SK-N-SH (cell line): Measurements from ENCODE around the gene DTNBP1. TPM values are rescaled to one million over a fixed set of nuclear protein-coding genes. Genes with fewer than 3 reads are reported as not detected.
A peak's percentile ranks its signal among the peaks of the same experiment; 100 is the strongest.

Experiments used
- CTCF ChIA-PET: fragments of 300-600, 350-600 bp; formaldehyde crosslinking; extraction: SDS; loops from one replicate; lab custom pipeline; 2021; lab: Yijun Ruan, JAX
- POLR2A ChIA-PET: fragments of 350-600 bp; sonication (Branson Sonifier 250); formaldehyde crosslinking; extraction: SDS; loops from one replicate; lab custom pipeline; 2020; ENCODE audit warnings: antibody characterized with exemption, inconsistent platforms; lab: Yijun Ruan, JAX
- DNase-seq: peaks from one replicate; pipeline ENCODE4 v3.0.0; 2012
- H2AFZ ChIP-seq: fragments of 200-600 bp; sonication (generic); 2 replicates; pipeline ENCODE4 v1.8.1; 2016; ENCODE audit warnings: antibody characterized with exemption, mild to moderate bottlenecking, low read depth
- H3F3A ChIP-seq: fragments of 200-600 bp; sonication (generic); replicated peaks from 2 replicates; pipeline ENCODE3; 2016; ENCODE audit warnings: antibody characterized with exemption, mild to moderate bottlenecking; ENCODE audit not compliant: insufficient read depth
- H3K27ac ChIP-seq, 2 experiments: fragments of 200-500 bp in 1 of 2; fragments of 200-600 bp in 1 of 2; sonication (Bioruptor generic) in 1 of 2; sonication (generic), shearing (Covaris generic) in 1 of 2; 2 replicates each; pipeline versions ENCODE4 v1.5.1 to v1.6.1; 2014 to 2016; ENCODE audit warnings: low read depth in 2 of 2, inconsistent platforms in 1 of 2, low read length in 1 of 2, mild to moderate bottlenecking in 1 of 2, mixed read lengths in 1 of 2
- H3K27me3 ChIP-seq: fragments of 200-600 bp; sonication (generic), shearing (Covaris generic); 2 replicates; pipeline ENCODE4 v1.6.1; 2016; ENCODE audit warnings: mixed run types; ENCODE audit not compliant: insufficient read depth
- H3K36me3 ChIP-seq, 2 experiments: fragments of 200-500 bp in 1 of 2; fragments of 200-600 bp in 1 of 2; sonication (Bioruptor generic) in 1 of 2; sonication (generic) in 1 of 2; replicated peaks in 1 of 2; 2 replicates each; pipeline versions ENCODE3 to v1.5.1; 2014 to 2016; ENCODE audit warnings: low read length in 1 of 2, mild to moderate bottlenecking in 1 of 2; ENCODE audit not compliant: insufficient read depth in 2 of 2, control insufficient read depth in 1 of 2
- H3K4me1 ChIP-seq, 2 experiments: fragments of 200-500 bp in 1 of 2; fragments of 200-600 bp in 1 of 2; sonication (Bioruptor generic) in 1 of 2; sonication (generic), shearing (Covaris generic) in 1 of 2; 2 replicates each; pipeline versions ENCODE4 v1.5.1 to v1.6.1; 2014 to 2016; ENCODE audit warnings: low read depth in 1 of 2, low read length in 1 of 2, mixed run types in 1 of 2; ENCODE audit not compliant: insufficient read depth in 2 of 2, control insufficient read depth in 1 of 2
- H3K4me2 ChIP-seq: fragments of 200-600 bp; sonication (generic), shearing (Covaris generic); 2 replicates; pipeline ENCODE4 v1.6.1; 2017; ENCODE audit warnings: mixed run types
- H3K4me3 ChIP-seq, 2 experiments: fragments of 200-500 bp in 1 of 2; fragments of 200-600 bp in 1 of 2; sonication (Bioruptor generic) in 1 of 2; sonication (generic), shearing (Covaris generic) in 1 of 2; 2 replicates each; pipeline versions ENCODE4 v1.5.1 to v1.8.1; 2014 to 2016; ENCODE audit warnings: low read depth in 2 of 2, inconsistent platforms in 1 of 2, low read length in 1 of 2, mild to moderate bottlenecking in 1 of 2, mixed read lengths in 1 of 2, moderate library complexity in 1 of 2
- H3K79me2 ChIP-seq: fragments of 200-600 bp; sonication (generic); 2 replicates; pipeline ENCODE4 v1.8.1; 2017; ENCODE audit warnings: mild to moderate bottlenecking; ENCODE audit not compliant: insufficient read depth
- H3K9ac ChIP-seq: fragments of 200-600 bp; sonication (generic); 2 replicates; pipeline ENCODE4 v1.6.1; 2017; ENCODE audit warnings: mixed run types
- H3K9me2 ChIP-seq: fragments of 200-600 bp; sonication (generic); 2 replicates; pipeline ENCODE4 v1.6.1; 2017; ENCODE audit warnings: mixed run types
- H3K9me3 ChIP-seq: fragments of 200-600 bp; sonication (generic); 2 replicates; pipeline ENCODE4 v1.6.1; 2017; ENCODE audit warnings: mixed run types, mild to moderate bottlenecking, moderate library complexity
- H4K20me1 ChIP-seq: fragments of 200-600 bp; sonication (generic); 2 replicates; pipeline ENCODE4 v1.6.1; 2017; ENCODE audit warnings: mild to moderate bottlenecking, mixed run types; ENCODE audit not compliant: insufficient read depth
- CHD2 ChIP-seq: fragments of 150-350 bp; IDR thresholded peaks from 2 replicates; pipeline ENCODE4 v1.6.1; 2018; ENCODE audit warnings: low read length; ENCODE audit not compliant: partially characterized antibody
- EP300 ChIP-seq, 2 experiments: IDR thresholded peaks; 2 replicates each; pipeline versions ENCODE4 v1.4.0 to v1.6.1; 2012; ENCODE audit warnings: borderline replicate concordance in 1 of 2, low read depth in 1 of 2, low read length in 1 of 2
- FOSL2 ChIP-seq: IDR thresholded peaks from 2 replicates; pipeline ENCODE4 v1.4.0; 2012; ENCODE audit warnings: low read depth, mild to moderate bottlenecking, moderate library complexity, borderline replicate concordance
- FOXM1 ChIP-seq: IDR thresholded peaks from 2 replicates; pipeline ENCODE4 v1.4.0; 2012; ENCODE audit warnings: low read depth, mild to moderate bottlenecking
- GATA2 ChIP-seq: sonication (generic); formaldehyde crosslinking; IDR thresholded peaks from 2 replicates; pipeline ENCODE4 v1.5.0; 2020; ENCODE audit warnings: mild to moderate bottlenecking, missing genetic modification reagents
- NFIC ChIP-seq: IDR thresholded peaks from 2 replicates; pipeline ENCODE4 v1.4.0; 2012; ENCODE audit warnings: borderline replicate concordance
- WGBS: methylation state at CpG from one replicate; pipeline ENCODE4 v1.1.6; 2017; ENCODE audit warnings: low lambda C conversion rate; 5-methylcytosine and 5-hydroxymethylcytosine counted together
- polyA plus RNA-seq, 3 experiments: library from polyadenylated mRNA; depleted of rRNA; stranded (reverse); fragments of >200 nt; gene quantifications; 2 replicates each; pipeline ENCODE4 v1.2.3, GENCODE V29; 2012
- TF ChIP-seq, protein P1 (sequence below): fragments of 150-350 bp; IDR thresholded peaks from 2 replicates; pipeline ENCODE4 v1.6.1; 2017; ENCODE audit warnings: antibody characterized with exemption, low read length, low read depth, borderline replicate concordance

DTNBP1 gene
- polyA plus RNA-seq, 1 of the 3 experiments (the other 2 are of a cell fraction) = 19.7 TPM

- TF ChIP-seq, protein P1, sequence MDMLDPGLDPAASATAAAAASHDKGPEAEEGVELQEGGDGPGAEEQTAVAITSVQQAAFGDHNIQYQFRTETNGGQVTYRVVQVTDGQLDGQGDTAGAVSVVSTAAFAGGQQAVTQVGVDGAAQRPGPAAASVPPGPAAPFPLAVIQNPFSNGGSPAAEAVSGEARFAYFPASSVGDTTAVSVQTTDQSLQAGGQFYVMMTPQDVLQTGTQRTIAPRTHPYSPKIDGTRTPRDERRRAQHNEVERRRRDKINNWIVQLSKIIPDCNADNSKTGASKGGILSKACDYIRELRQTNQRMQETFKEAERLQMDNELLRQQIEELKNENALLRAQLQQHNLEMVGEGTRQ = no peak
- 0 out of 2 replicates have a peak, but pooled peaks have one; percentile 11 for TF ChIP-seq GATA2 (CRISPR knock-in tag)
- no peak overlapping the region for H3K9ac ChIP-seq
- no peaks in the 10 kb centered on the region for H3K27me3 ChIP-seq
- H3K4me3 ChIP-seq = no peak overlapping the region
- no peaks in the 10 kb centered on the region for H3K79me2 ChIP-seq
- H3F3A ChIP-seq = no peaks in the 10 kb centered on the region
- DNase-seq = no peak
- WGBS = 96% methylated on average over 10 of the region's 10 CpGs
- peaks cover 14 to 19% of the 10 kb centered on the region in 2 experiments for H3K4me1 ChIP-seq
- no peaks in the 10 kb centered on the region for H3K9me3 ChIP-seq
- H3K9me2 ChIP-seq = no peaks in the 10 kb centered on the region
- ChIA-PET CTCF (interaction anchor here (1.0 to 1.6 kb wide), 5 partner anchors 9 to 142 kb away, joined by 3 to 6 read pairs (median 4); no protein-coding TSS in a partner anchor), POLR2A (no interaction called here)
- no peaks in the 10 kb centered on the region for H4K20me1 ChIP-seq
- no peak overlapping the region for H3K27ac ChIP-seq
- H2AFZ ChIP-seq = no peak overlapping the region
- H3K36me3 ChIP-seq = no peaks in the 10 kb centered on the region
- no peak overlapping the region for H3K4me2 ChIP-seq
These were observed 181.2 kb downstream of the DTNBP1 start for GRCh38 chr6:15481390-15482291.

DNA sequence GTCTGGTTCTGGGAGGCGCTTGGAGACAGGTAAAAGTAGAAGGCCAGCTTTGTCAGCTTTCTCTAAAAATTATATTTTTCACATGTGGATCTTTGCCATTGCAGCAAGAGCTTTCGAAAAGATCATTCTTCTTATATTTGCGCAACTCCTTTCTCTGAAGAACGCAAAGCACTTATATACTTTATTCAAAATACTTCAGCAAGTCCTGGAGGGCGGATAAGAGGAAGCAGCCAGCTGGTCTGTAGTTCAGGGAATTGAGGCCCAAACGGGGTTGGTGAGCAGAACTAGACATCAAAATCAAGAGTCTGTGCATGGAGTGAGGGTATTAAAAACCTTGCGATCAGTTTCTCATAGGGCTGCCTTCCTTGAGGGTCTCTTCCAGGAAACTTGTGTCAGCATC, 182.3 kb downstream of the DTNBP1 start:
- H3K27ac ChIP-seq = no peak overlapping the region
- H3K4me3 ChIP-seq = no peak overlapping the region
- no peaks in the 10 kb centered on the region for H3F3A ChIP-seq
- H2AFZ ChIP-seq = no peak overlapping the region
- no peak overlapping the region for H3K9ac ChIP-seq
- WGBS = 81% methylated on average over 7 of the region's 7 CpGs
- no peak overlapping the region for H3K4me2 ChIP-seq
- H3K4me1 ChIP-seq = peaks cover 19 to 24% of the 10 kb centered on the region in 2 experiments
- no peaks in the 10 kb centered on the region for H3K36me3 ChIP-seq
- H3K27me3 ChIP-seq = no peaks in the 10 kb centered on the region
- H3K79me2 ChIP-seq = no peaks in the 10 kb centered on the region
- no peaks in the 10 kb centered on the region for H4K20me1 ChIP-seq
- DNase-seq = no peak
- ChIA-PET CTCF (interaction anchor here (1.0 to 2.3 kb wide), 5 partner anchors 10 to 143 kb away, joined by 3 to 5 read pairs (median 4); no protein-coding TSS in a partner anchor), POLR2A (no interaction called here)
- TF ChIP-seq FOXM1 = no peak
- no peaks in the 10 kb centered on the region for H3K9me3 ChIP-seq
- no peaks in the 10 kb centered on the region for H3K9me2 ChIP-seq

- Histone ChIP-seq H4K20me1 (no peaks in the 10 kb centered on the region), H3K9ac (no peak overlapping the region), H3K9me2 (no peaks in the 10 kb centered on the region), H3F3A (no peaks in the 10 kb centered on the region), H3K4me2 (no peak overlapping the region), H3K4me1 (peaks cover 19 to 24% of the 10 kb centered on the region in 2 experiments), H3K4me3 (no peak overlapping the region), H3K9me3 (no peaks in the 10 kb centered on the region), H3K27ac (no peak overlapping the region), H3K79me2 (no peaks in the 10 kb centered on the region), H3K27me3 (no peaks in the 10 kb centered on the region), H3K36me3 (no peaks in the 10 kb centered on the region), H2AFZ (no peak overlapping the region)
- DNase-seq = no peak
- TF ChIP-seq CHD2 (no peak), FOXM1 (no peak), FOSL2 (no peak), NFIC (peak; percentile 65), EP300 (IDR thresholded peaks at IDR 0.05; ENCODE audit: borderline replicate concordance in 1 of 2, low read depth in 1 of 2, low read length in 1 of 2) (no peak)
- 69% methylated on average over 5 of the region's 5 CpGs for WGBS
- ChIA-PET CTCF (interaction anchor here (2.3 kb wide), 1 partner anchor 35 kb away, joined by 5 read pairs; no protein-coding TSS in a partner anchor), POLR2A (no interaction called here)
These were observed 183.1 kb downstream of the DTNBP1 start for GRCh38 chr6:15479761-15480160.
